Naive thymus-derived CD4-positive, alpha-beta T cell (primary cell): ENCODE measurements around the gene SLC13A4. TPM values are rescaled to one million over a fixed set of nuclear protein-coding genes. Genes with fewer than 3 reads are reported as not detected.

Experiments used
- ATAC-seq: fragments of 150-1000 bp; cut with Tn5 transposase; 2 replicates; pipeline ENCODE4 v1.10.0; 2021; ENCODE audit warnings: mild to moderate bottlenecking, moderate library complexity
- CTCF ChIA-PET: fragments of 350-600 bp; sonication (Branson Sonifier 250); formaldehyde crosslinking; loops from one replicate; lab custom pipeline; 2021; ENCODE audit warnings: antibody characterized with exemption; lab: Charles Lee
- POLR2A ChIA-PET: fragments of 350-600 bp; sonication (Branson Sonifier 250); formaldehyde crosslinking; loops from one replicate; lab custom pipeline; 2021; ENCODE audit warnings: antibody characterized with exemption, inconsistent platforms; lab: Charles Lee
- DNase-seq, 9 donors: peaks; one replicate each; pipeline versions ENCODE4 v3.0.0 to v3.0.0-alpha.2; 2020 to 2022; ENCODE audit warnings: mixed read lengths in 1 of 9
- H3K27ac ChIP-seq: one replicate; pipeline ENCODE4 v1.7.0; 2013; ENCODE audit warnings: mild to moderate bottlenecking, low read depth, low read length, moderate library complexity
- H3K27me3 ChIP-seq, 2 donors: one replicate each; pipeline ENCODE4 v1.7.0; 2013; ENCODE audit warnings: low read length in 2 of 2, mild to moderate bottlenecking in 2 of 2, moderate library complexity in 2 of 2; ENCODE audit not compliant: control insufficient read depth in 2 of 2, insufficient read depth in 2 of 2
- H3K36me3 ChIP-seq, 3 experiments: 1 replicate in 2 of 3; 2 replicates in 1 of 3; pipeline ENCODE4 v1.7.0; 2013; ENCODE audit warnings: low read length in 3 of 3, mild to moderate bottlenecking in 3 of 3, moderate library complexity in 1 of 3; ENCODE audit not compliant: insufficient read depth in 3 of 3, control insufficient read depth in 2 of 3
- H3K4me1 ChIP-seq, 2 donors: one replicate each; pipeline ENCODE4 v1.7.0; 2013; ENCODE audit warnings: low read length in 2 of 2, mild to moderate bottlenecking in 2 of 2, moderate library complexity in 1 of 2; ENCODE audit not compliant: control insufficient read depth in 2 of 2, insufficient read depth in 2 of 2
- H3K4me3 ChIP-seq: 2 replicates; pipeline ENCODE4 v1.7.0; 2013; ENCODE audit warnings: mild to moderate bottlenecking, low read length
- H3K9me3 ChIP-seq, 3 experiments: 1 replicate in 2 of 3; 2 replicates in 1 of 3; pipeline ENCODE4 v1.7.0; 2013; ENCODE audit warnings: low read length in 3 of 3; ENCODE audit not compliant: control insufficient read depth in 2 of 3
- H3K27ac Mint-ChIP-seq, 9 donors: one replicate each; pipeline ENCODE4 v1.8.0; 2020 to 2022; ENCODE audit warnings: mixed read lengths in 9 of 9, mild to moderate bottlenecking in 8 of 9, moderate library complexity in 5 of 9, inconsistent platforms in 2 of 9
- H3K27me3 Mint-ChIP-seq, 5 donors: one replicate each; pipeline ENCODE4 v1.8.0; 2021 to 2022; ENCODE audit warnings: mixed read lengths in 5 of 5, mild to moderate bottlenecking in 1 of 5
- H3K36me3 Mint-ChIP-seq, 5 donors: one replicate each; pipeline ENCODE4 v1.8.0; 2020 to 2022; ENCODE audit warnings: mixed read lengths in 5 of 5, mild to moderate bottlenecking in 3 of 5, inconsistent platforms in 1 of 5
- H3K4me1 Mint-ChIP-seq, 7 donors: one replicate each; pipeline ENCODE4 v1.8.0; 2020 to 2022; ENCODE audit warnings: mixed read lengths in 7 of 7, mild to moderate bottlenecking in 3 of 7, inconsistent platforms in 1 of 7
- H3K4me3 Mint-ChIP-seq, 10 donors: one replicate each; pipeline ENCODE4 v1.8.0; 2020 to 2022; ENCODE audit warnings: mild to moderate bottlenecking in 10 of 10, mixed read lengths in 10 of 10, moderate library complexity in 6 of 10, inconsistent platforms in 2 of 10
- H3K9me3 Mint-ChIP-seq, 11 donors: one replicate each; pipeline ENCODE4 v1.8.0; 2020 to 2022; ENCODE audit warnings: mixed read lengths in 11 of 11, mild to moderate bottlenecking in 4 of 11, inconsistent platforms in 1 of 11, moderate library complexity in 1 of 11
- intact Hi-C, 2 donors: fragments of 100-400 bp; cut with micrococcal nuclease; formaldehyde crosslinking; loops; one replicate each; pipeline ENCODE4 v1.15.1; 2023
- polyA plus RNA-seq, 2 donors: library from polyadenylated mRNA; unstranded; fragments of 300-500 nt; fragmentation: Illumina TruSeq; gene quantifications; one replicate each; pipeline ENCODE4 v1.2.3, GENCODE V29; 2021
- total RNA-seq, 6 experiments: library from RNA in 5 of 6; stranded (reverse) in 5 of 6; gene quantifications; 1 replicate in 5 of 6; 2 replicates in 1 of 6; pipeline ENCODE4 v1.2.3 and lab custom pipeline; 2021 to 2026

Gene SLC13A4
- total and polyA plus RNA-seq, 7 experiments from 2014 or later = 0.02 TPM; not detected in 6

DNA sequence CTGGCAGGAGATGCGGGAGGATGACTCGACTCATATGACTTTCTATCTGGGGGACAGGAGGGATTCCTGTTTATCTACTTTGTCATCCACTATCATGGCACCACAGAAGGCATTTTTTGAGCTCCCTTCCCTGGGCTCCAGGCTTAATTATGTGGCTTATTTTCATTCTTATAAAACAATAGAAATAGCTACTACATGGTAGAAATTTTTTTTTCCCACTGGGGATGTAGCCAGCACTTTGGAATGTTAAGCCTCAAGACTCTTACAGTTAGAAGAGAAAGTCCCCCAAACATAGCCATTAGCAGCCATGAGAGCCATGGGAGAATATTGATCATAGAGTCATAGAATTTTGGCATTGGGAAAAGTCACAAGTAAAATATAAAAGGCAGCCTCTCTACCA, 35.3 kb upstream of the SLC13A4 start:
- peaks cover 0 to 3% (median 0%) of the 10 kb centered on the region in 7 donors for H3K4me1 Mint-ChIP-seq
- no peak overlapping the region for H3K4me3 Mint-ChIP-seq
- H3K9me3 Mint-ChIP-seq = peaks cover 0 to 4% (median 0%) of the 10 kb centered on the region in 11 donors
- Histone ChIP-seq H3K36me3 (no peaks in the 10 kb centered on the region), H3K27me3 (no peaks in the 10 kb centered on the region), H3K9me3 (no peaks in the 10 kb centered on the region), H3K27ac (no peak overlapping the region), H3K4me3 (no peak overlapping the region), H3K4me1 (no peaks in the 10 kb centered on the region)
- POLR2A ChIA-PET = no interaction called here
- no peaks in the 10 kb centered on the region for H3K36me3 Mint-ChIP-seq
- no peak for ATAC-seq
- intact Hi-C loops = no loop called here
- H3K27me3 Mint-ChIP-seq = peaks cover 8 to 52% (median 42%) of the 10 kb centered on the region in 5 donors
- CTCF ChIA-PET = no interaction called here
- DNase-seq = no peak
- H3K27ac Mint-ChIP-seq = no peak overlapping the region

GRCh38 chr7:135761751-135762488, 33.9 kb upstream of the SLC13A4 start:
- H3K4me1 ChIP-seq = no peaks in the 10 kb centered on the region
- Mint-ChIP-seq H3K4me3 (no peak overlapping the region), H3K27me3 (peaks cover 13 to 49% (median 41%) of the 10 kb centered on the region in 5 donors), H3K4me1 (peaks cover 0 to 3% (median 0%) of the 10 kb centered on the region in 7 donors), H3K36me3 (peaks cover 0 to 2% (median 0%) of the 10 kb centered on the region in 5 donors), H3K27ac (no peak overlapping the region), H3K9me3 (peaks cover 0 to 5% (median 0%) of the 10 kb centered on the region in 11 donors)
- ATAC-seq (no peak), DNase-seq (no peak)
- H3K4me3 ChIP-seq = no peak overlapping the region
- H3K27me3 ChIP-seq = no peaks in the 10 kb centered on the region
- ChIA-PET POLR2A (no interaction called here), CTCF (no interaction called here)
- H3K9me3 ChIP-seq = no peaks in the 10 kb centered on the region
- intact Hi-C loops = no loop called here
- H3K27ac ChIP-seq = no peak overlapping the region
- H3K36me3 ChIP-seq = no peaks in the 10 kb centered on the region

GRCh38 chr7:135759532-135759931, 31.5 kb upstream of the SLC13A4 start:
- H3K9me3 ChIP-seq = no peaks in the 10 kb centered on the region
- peaks cover 19 to 48% (median 41%) of the 10 kb centered on the region in 5 donors for H3K27me3 Mint-ChIP-seq
- peaks cover 0 to 3% (median 0%) of the 10 kb centered on the region in 5 donors for H3K36me3 Mint-ChIP-seq
- DNase-seq (no peak), ATAC-seq (no peak)
- H3K4me3 Mint-ChIP-seq = no peak overlapping the region
- CTCF ChIA-PET = no interaction called here
- no peaks in the 10 kb centered on the region for H3K27me3 ChIP-seq
- H3K9me3 Mint-ChIP-seq = peaks cover 0 to 7% (median 0%) of the 10 kb centered on the region in 11 donors
- H3K27ac ChIP-seq = no peak overlapping the region
- no peak overlapping the region for H3K4me3 ChIP-seq
- intact Hi-C loops = no loop called here
- no peaks in the 10 kb centered on the region for H3K4me1 Mint-ChIP-seq
- POLR2A ChIA-PET = no interaction called here
- no peaks in the 10 kb centered on the region for H3K36me3 ChIP-seq
- H3K4me1 ChIP-seq = no peaks in the 10 kb centered on the region
- H3K27ac Mint-ChIP-seq = no peak overlapping the region

DNA sequence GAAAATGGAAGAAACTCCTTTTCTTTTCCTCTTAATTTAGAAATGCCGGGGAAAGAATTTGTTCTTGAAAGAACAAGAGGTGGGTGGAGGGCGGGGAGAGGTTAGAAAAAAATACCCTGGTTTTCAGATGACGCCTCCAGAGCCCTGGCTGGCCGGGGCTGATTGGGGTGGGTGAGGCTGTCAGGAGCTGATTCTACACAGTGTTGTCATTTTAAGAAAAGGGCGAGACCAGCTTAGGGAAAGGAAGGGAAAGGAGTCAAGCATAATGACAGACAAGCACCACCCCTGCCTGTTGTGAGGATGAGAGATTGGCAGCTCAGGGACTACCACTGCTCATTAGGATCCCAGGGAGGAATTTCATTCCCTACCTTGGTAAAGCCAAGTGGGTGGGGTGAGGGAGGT, 30.5 kb upstream of the SLC13A4 start:
- Mint-ChIP-seq H3K9me3 (peaks cover 0 to 9% (median 0%) of the 10 kb centered on the region in 11 donors), H3K27me3 (peaks cover 15 to 51% (median 44%) of the 10 kb centered on the region in 5 donors), H3K27ac (no peak overlapping the region), H3K4me3 (no peak overlapping the region), H3K4me1 (no peaks in the 10 kb centered on the region), H3K36me3 (peaks cover 0 to 11% (median 0%) of the 10 kb centered on the region in 5 donors)
- H3K27me3 ChIP-seq = no peaks in the 10 kb centered on the region
- H3K9me3 ChIP-seq = no peaks in the 10 kb centered on the region
- H3K4me3 ChIP-seq = no peak overlapping the region
- H3K27ac ChIP-seq = no peak overlapping the region
- ChIA-PET CTCF (no interaction called here), POLR2A (no interaction called here)
- ATAC-seq = no peak
- H3K4me1 ChIP-seq = no peaks in the 10 kb centered on the region
- intact Hi-C loops = no loop called here
- no peak for DNase-seq
- H3K36me3 ChIP-seq = no peaks in the 10 kb centered on the region

GRCh38 chr7:135757719-135758411, 29.9 kb upstream of the SLC13A4 start:
- H3K4me1 Mint-ChIP-seq = no peaks in the 10 kb centered on the region
- ATAC-seq (no peak), DNase-seq (no peak)
- ChIA-PET POLR2A (no interaction called here), CTCF (no interaction called here)
- H3K27ac ChIP-seq = no peak overlapping the region
- no peaks in the 10 kb centered on the region for H3K36me3 ChIP-seq
- H3K36me3 Mint-ChIP-seq = peaks cover 0 to 11% (median 0%) of the 10 kb centered on the region in 5 donors
- H3K4me3 ChIP-seq = no peak overlapping the region
- intact Hi-C loops = no loop called here
- H3K4me3 Mint-ChIP-seq = no peak overlapping the region
- no peaks in the 10 kb centered on the region for H3K9me3 ChIP-seq
- no peaks in the 10 kb centered on the region for H3K27me3 ChIP-seq
- no peak overlapping the region for H3K27ac Mint-ChIP-seq
- peaks cover 0 to 9% (median 0%) of the 10 kb centered on the region in 11 donors for H3K9me3 Mint-ChIP-seq
- H3K4me1 ChIP-seq = no peaks in the 10 kb centered on the region
- H3K27me3 Mint-ChIP-seq = peaks cover 15 to 50% (median 44%) of the 10 kb centered on the region in 5 donors

DNA sequence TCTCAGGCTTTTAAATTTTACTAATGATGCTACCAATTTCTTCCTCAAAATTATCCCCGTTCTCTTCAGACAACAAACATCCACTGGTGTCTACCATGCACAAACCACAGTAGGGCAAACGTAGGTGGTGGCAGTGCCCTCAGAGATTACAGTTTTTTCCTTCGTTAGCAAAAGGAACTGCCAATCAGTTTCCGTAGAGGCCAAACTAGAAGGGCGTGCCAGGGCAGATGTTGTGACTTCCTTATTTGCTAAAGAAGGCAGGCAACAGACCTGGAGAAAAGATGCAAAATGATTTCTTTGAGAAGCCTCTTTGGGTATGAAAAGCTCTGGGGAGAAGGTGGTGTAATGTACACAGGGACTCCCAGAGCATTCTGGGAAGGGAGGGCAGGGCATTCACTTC, 28.2 kb upstream of the SLC13A4 start:
- DNase-seq (no peak), ATAC-seq (no peak)
- ChIA-PET CTCF (interaction anchor here (0.5 kb wide), 1 partner anchor 366 kb away, joined by 3 read pairs; no protein-coding TSS in a partner anchor), POLR2A (no interaction called here)
- intact Hi-C loops = no loop called here
- no peaks in the 10 kb centered on the region for H3K27me3 ChIP-seq
- Mint-ChIP-seq H3K27ac (no peak overlapping the region), H3K4me1 (no peaks in the 10 kb centered on the region), H3K27me3 (peaks cover 15 to 44% (median 39%) of the 10 kb centered on the region in 5 donors), H3K36me3 (peaks cover 0 to 11% (median 0%) of the 10 kb centered on the region in 5 donors), H3K4me3 (no peak overlapping the region), H3K9me3 (peaks cover 0 to 9% (median 0%) of the 10 kb centered on the region in 11 donors)
- no peak overlapping the region for H3K27ac ChIP-seq
- no peak overlapping the region for H3K4me3 ChIP-seq
- no peaks in the 10 kb centered on the region for H3K9me3 ChIP-seq
- no peaks in the 10 kb centered on the region for H3K4me1 ChIP-seq
- no peaks in the 10 kb centered on the region for H3K36me3 ChIP-seq
